HEK293 (cell line): ENCODE data around the gene AHRR.

Experiments
- ATF2 ChIP-seq: fragments of 450-650 bp; formaldehyde crosslinking; IDR thresholded peaks from 2 replicates; pipeline ENCODE4 v1.5.1; 2016; ENCODE audit warnings: missing biosample characterization, missing genetic modification characterization, low read depth
- CTCF ChIP-seq: fragments of 450-650 bp; formaldehyde crosslinking; IDR thresholded peaks from 2 replicates; pipeline ENCODE4 v1.5.1; 2016; ENCODE audit warnings: missing biosample characterization, missing genetic modification characterization
- PRDM1 ChIP-seq: fragments of 450-650 bp; formaldehyde crosslinking; IDR thresholded peaks from 2 replicates; pipeline ENCODE4; 2016; ENCODE audit warnings: missing biosample characterization, missing genetic modification characterization
- PRDM10 ChIP-seq: fragments of 450-650 bp; formaldehyde crosslinking; IDR thresholded peaks from 2 replicates; pipeline ENCODE4 v1.5.1; 2016; ENCODE audit warnings: missing biosample characterization, missing genetic modification characterization
- SP2 ChIP-seq: fragments of 450-650 bp; formaldehyde crosslinking; IDR thresholded peaks from 2 replicates; pipeline ENCODE4 v1.5.1; 2016; ENCODE audit warnings: missing biosample characterization, missing genetic modification characterization
- ZBTB17 ChIP-seq: fragments of 450-650 bp; formaldehyde crosslinking; IDR thresholded peaks from 2 replicates; pipeline ENCODE4 v1.5.1; 2016; ENCODE audit warnings: missing biosample characterization, missing genetic modification characterization
- ZBTB21 ChIP-seq: fragments of 450-650 bp; formaldehyde crosslinking; IDR thresholded peaks from 2 replicates; pipeline ENCODE4 v1.5.1; 2017; ENCODE audit warnings: missing biosample characterization, missing genetic modification characterization
- ZFP41 ChIP-seq: fragments of 450-650 bp; formaldehyde crosslinking; IDR thresholded peaks from 2 replicates; pipeline ENCODE4 v1.5.1; 2016; ENCODE audit warnings: missing biosample characterization, missing genetic modification characterization, borderline replicate concordance
- ZNF132 ChIP-seq: fragments of 450-650 bp; formaldehyde crosslinking; IDR thresholded peaks from 2 replicates; pipeline ENCODE4 v1.5.1; 2017; ENCODE audit warnings: missing biosample characterization, missing genetic modification characterization, borderline replicate concordance
- ZNF146 ChIP-seq: fragments of 450-650 bp; formaldehyde crosslinking; IDR thresholded peaks from 2 replicates; pipeline ENCODE4 v1.5.1; 2016; ENCODE audit warnings: missing biosample characterization, missing genetic modification characterization
- ZNF18 ChIP-seq: fragments of 450-650 bp; formaldehyde crosslinking; IDR thresholded peaks from 2 replicates; pipeline ENCODE4 v1.5.1; 2016; ENCODE audit warnings: missing biosample characterization, missing genetic modification characterization
- ZNF501 ChIP-seq: fragments of 450-650 bp; formaldehyde crosslinking; IDR thresholded peaks from 2 replicates; pipeline ENCODE4 v1.5.1; 2016; ENCODE audit warnings: missing biosample characterization, missing genetic modification characterization
- TF ChIP-seq, protein P1 (sequence below): fragments of 450-650 bp; formaldehyde crosslinking; IDR thresholded peaks from 2 replicates; pipeline ENCODE4 v1.5.1; 2016; ENCODE audit warnings: missing biosample characterization, missing genetic modification characterization

DNA sequence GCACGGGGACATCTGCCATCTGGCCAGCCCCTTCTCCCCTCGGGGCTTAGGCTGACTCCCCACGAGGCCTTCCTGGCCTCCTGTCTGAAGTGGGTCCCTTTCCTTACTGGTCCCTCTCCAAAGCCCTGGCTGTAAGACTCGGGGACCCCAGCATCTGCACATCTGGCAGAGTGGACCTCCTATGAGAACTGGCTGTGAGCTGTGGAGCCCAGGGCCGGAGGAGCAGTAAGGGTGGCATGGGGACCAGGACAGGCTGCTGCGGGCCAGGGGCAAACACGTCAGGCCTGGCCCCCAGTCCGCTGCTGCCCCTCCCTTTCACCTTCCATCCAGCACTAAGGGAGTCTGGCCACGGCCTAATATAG, 155.3 kb downstream of the AHRR start:
- TF ChIP-seq CTCF (no peak), ZBTB21 (no peak), SP2 (tag by site-specific recombination) (no peak), ZNF132 (no peak), PRDM10 (no peak), PRDM1 (tag by site-specific recombination) (no peak), ZNF501 (tag by site-specific recombination) (no peak), ATF2 (tag by site-specific recombination) (no peak), ZBTB17 (no peak), ZNF18 (no peak), ZNF146 (no peak), ZFP41 (tag by site-specific recombination) (no peak)
- TF ChIP-seq, protein P1, sequence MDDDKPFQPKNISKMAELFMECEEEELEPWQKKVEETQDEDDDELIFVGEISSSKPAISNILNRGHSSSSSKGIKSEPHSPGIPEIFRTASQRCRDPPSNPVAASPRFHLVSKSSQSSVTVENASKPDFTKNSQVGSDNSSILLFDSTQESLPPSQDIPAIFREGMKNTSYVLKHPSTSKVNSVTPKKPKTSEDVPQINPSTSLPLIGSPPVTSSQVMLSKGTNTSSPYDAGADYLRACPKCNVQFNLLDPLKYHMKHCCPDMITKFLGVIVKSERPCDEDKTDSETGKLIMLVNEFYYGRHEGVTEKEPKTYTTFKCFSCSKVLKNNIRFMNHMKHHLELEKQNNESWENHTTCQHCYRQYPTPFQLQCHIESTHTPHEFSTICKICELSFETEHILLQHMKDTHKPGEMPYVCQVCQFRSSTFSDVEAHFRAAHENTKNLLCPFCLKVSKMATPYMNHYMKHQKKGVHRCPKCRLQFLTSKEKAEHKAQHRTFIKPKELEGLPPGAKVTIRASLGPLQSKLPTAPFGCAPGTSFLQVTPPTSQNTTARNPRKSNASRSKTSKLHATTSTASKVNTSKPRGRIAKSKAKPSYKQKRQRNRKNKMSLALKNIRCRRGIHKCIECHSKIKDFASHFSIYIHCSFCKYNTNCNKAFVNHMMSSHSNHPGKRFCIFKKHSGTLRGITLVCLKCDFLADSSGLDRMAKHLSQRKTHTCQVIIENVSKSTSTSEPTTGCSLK (tag by site-specific recombination) = no peak
